Measurements from ENCODE around the gene LYST. TPM values are rescaled to one million over a fixed set of nuclear protein-coding genes. Genes with fewer than 3 reads are reported as not detected.
A peak's percentile ranks its signal among the peaks of the same experiment; 100 is the strongest.
"Not testable (repeated sequence)": the region's sequence is repeated elsewhere in the genome, so short reads cannot be mapped to it uniquely, and the experiment has no call there.

The LYST gene
- total RNA-seq, 1 donor from 2014 or later, result 19.2 TPM

DNA sequence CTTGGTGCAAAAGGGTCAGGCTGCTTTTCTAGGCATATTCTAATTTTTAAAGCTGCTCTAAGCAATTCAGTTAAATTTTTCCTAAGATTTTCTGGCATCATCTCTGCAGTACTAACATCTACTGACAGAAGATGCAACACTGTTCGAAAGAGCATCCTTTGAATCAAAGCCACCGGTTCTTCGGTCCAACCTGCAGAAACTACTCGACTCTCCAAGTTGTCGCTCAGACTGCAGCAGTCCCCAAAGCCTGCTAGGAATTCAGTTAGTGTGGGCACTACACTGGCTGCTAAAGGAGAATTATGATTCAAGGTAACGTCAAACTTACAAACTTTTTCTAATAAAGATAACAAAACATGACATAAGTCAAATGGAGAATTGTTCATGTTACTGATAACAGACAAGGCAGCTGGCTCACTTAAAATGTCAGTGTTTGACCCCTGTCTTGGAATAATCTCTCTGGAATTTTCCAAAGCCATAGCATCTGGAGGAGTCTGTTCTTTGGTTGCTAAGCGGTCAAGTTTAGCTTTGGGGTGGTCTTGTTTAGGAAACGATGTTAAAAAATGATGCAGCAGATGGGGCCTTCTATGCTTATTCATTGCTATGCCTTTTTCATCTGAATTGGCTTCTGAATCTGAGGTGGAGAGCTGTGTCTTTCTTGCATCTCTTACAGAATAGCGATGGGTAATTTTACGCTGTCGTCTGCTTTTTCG lies 56.9 kb downstream of the LYST start:
- no peak for ATAC-seq

DNA sequence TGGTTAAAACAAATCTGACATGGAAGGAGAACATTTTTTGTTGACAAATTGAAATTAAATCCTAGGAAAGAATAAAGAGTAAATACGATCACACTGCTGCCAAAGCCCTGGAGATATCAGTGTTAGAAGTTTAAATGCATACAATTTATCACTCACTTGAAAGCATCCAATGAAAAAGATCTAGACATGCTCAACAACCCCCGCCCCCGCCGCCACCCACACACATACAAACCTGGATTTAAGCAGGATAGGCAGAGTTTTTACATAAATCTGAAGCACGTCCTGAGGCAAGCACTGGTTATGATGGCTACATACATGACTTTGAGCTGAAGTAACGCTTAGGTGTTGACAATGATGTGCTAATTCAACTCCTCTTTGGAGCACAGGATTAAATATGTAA lies 58.5 kb downstream of the LYST start:
- ATAC-seq, result no peak

DNA sequence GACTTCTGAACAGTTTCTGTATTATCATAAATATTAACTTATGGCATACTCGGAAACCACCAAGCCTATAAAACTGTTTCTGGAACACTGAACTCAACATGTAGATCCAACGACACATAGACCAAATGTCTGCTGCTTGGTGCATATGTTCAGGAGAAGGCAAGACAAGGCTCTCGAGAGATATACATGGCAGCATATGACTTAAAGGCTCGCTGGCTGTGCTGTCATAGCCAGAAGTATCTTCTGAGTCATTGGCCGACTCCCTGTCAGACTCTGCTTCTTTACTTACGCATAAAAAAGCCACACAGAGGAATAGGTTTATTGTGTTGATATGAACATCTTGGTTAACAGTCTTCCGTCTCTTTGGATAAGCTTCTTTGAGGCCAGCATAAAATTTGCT lies 60.6 kb downstream of the LYST start:
- no peak for ATAC-seq

DNA sequence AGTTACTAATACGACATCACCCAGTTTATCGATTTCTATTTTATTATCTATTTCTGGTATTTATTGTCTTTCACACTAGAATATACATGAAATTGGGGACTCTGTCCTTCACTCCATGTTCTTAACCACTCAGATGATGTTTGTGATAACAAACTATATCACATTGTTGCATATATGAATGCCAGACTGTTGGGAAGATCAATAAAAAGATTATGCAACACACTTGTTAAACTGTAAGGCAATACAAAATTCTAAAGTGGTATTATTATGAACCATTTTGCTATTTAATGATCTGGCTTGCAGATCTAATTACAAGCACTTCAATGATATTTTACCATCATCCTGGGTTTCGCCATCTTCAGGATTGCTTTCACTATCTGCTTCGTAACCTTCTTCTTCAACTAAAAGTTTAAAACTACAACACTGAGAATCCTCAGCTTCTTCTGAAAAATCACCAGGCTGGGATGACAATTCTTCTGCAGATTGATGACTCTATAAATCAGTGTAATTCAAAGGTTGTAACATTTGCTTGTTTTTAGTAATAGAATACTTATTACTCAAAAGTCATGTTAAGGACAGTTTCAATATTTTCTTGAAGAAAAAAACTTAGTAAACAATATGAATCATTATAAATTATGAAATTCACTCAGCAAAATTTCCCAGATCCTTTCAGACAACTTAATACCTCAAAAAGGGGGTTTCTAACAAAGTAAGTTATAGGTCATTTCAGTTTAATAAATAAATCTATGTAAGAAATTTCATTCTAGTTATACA lies 63.9 kb downstream of the LYST start:
- ATAC-seq, result no peak

DNA sequence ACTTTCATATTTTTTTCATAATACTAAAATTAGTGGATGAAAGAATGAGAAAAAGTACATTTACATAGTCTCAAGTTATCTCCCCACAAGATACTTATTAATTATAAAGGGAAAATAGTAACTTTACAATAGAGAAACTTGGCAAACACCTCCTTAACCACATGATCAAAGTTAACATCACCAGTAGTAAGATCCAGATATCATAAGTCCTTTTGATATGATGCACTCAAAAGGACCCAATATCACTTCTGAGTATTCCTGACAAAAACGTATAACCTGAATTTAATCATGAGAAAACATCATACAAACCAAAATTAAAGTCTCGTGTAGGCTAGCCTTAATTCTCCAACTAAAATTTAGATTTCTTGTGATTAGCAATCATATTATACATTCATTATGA lies 67.4 kb downstream of the LYST start:
- ATAC-seq, result no peak

DNA sequence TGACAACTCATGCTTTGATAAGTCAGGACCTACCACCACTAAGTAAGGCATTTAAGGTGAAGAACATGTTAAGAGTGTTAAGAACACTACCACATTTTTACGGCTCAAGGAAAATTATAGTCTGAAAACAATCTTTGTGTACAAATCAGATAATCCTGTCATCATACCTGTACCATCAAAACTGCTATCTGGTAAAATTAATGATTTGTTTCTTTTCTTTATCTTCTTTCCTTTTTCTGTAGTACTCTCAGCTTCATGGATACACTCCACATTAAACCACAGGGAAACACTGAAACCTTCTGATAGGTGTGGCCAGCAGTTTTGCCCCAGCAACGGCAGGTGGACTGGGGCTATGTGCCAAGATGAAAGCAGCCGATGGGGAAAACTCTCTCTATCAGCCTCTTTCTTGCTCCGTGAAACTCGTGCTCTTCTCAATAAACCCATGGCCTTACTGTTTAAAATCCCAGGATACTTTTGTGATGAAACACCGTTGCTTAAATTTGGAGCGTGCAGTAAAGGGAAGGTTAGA lies 75.1 kb downstream of the LYST start:
- no peak for ATAC-seq

DNA sequence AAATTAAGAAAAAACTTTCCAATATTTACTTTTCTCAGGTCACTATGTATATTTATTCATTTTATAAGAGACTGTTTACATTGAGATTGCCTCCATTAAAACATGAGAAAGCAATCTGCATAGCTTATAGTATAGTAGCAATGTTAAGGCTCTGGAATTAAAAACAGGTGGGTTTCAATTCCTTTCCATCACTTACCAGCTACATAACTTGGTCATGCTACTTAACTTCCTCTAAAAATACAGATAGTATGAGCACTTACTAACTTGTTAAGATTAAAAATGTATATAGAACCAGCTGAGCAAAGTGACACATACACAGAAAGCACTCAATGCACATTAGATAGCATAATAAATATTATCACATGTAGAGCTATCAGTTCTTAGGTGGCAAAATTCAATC lies 76.6 kb downstream of the LYST start:
- ATAC-seq, result no peak

DNA sequence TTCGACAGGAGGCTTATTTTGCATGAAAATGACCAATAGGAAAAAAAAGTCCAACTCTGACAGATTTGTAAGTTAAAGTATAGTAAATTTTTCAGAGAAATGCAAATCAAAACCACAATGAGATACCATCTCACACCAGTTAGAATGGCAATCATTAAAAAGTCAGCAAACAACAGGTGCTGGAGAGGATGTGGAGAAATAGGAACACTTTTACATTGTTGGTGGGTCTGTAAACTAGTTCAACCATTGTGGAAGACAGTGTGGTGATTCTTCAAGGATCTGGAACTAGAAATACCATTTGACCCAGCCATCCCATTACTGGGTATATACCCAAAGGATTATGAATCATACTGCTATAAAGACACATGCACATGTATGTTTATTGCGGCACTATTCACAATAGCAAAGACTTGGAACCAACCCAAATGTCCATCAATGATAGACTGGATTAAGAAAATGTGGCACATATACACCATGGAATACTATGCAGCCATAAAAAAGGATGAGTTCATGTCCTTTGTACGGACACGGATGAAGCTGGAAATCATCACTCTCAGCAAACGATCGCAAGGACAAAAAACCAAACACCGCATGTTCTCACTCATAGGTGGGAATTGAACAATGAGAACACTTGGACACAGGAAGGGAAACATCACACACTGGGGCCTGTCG lies 80.3 kb downstream of the LYST start:
- not testable (repeated sequence) for ATAC-seq

DNA sequence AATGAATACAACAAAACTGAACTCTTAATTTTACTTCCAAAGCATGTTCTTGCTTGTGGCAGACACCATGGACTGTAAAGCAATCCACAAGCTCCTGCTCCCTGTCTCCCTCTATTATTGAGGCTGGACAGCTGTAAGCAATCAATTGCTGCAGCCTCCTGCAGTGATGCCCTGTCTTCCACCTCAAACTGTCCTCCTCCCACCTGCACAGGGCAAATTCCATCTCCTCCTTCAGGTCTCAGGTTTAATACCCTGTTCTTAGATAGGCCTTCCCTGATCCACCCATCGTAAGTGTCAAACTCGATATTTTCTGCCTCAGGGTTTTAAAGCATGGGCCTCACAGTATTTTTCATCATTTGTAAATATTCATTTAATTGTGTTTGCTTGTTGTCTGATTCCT lies 81.8 kb downstream of the LYST start:
- no peak for ATAC-seq

DNA sequence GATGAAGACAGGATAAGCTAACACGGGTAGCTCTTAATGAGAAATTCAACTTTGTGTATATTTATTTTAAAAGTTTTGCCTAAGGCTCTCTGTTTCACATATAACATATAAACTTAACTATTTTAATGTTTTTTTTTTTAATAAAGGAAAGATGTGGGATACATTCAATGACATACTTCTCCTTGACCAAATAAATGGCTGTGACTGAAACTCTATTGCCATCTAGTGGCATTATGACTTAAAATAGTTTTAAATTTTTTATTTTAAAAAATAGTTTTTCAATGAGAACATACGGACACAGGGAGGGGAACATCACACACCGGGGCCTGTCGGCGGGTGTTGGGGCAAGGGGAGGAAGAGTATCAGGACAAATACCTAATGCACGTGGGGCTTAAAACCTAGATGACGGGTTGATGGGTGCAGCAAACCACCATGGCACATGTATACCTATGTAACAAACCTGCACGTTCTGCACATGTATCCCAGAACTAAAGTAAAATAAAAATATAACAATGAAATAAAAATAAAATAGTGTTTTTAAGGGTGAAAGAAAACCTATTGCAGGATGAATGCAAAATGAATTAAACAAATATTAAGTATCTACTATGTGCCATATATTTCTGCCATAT lies 83.4 kb downstream of the LYST start:
- ATAC-seq, result no peak

DNA sequence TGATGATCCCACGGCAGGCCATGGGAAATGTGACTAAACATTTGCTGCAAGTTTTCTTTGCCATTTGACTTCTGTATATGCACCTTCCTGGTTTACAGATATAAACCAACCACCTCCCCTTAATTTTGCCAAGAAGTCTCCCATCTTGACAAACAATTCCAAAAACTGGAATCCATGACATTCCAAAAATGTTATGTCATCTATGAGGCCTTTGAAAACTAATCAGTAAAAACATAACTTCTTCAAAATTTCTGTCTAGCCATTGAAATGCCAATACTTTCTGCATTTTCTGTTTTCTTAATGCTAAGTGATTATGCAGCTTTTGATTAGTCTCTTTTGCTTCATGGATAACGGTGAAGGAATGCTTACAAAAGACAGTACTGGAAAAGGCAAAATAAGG lies 84.1 kb downstream of the LYST start:
- ATAC-seq, result no peak

DNA sequence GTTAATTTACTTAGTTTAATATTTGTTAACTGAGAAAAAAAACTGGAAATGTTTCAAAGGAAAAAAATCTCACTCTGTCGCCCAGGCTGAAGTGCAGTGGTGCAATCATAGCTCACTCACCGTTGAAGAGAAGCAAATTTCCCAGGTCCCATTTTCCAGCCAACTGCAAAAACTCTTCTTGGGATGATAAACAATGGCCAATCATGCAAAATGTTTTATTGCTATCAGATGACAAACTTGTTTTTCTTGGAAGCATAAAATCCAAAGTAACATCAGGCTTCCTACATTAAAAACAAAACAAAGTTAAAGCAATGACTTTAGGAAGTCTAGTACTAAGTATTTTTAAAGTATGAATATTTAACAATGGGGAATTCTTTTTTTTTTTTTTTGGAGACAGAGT lies 84.9 kb downstream of the LYST start:
- no peak for ATAC-seq

DNA sequence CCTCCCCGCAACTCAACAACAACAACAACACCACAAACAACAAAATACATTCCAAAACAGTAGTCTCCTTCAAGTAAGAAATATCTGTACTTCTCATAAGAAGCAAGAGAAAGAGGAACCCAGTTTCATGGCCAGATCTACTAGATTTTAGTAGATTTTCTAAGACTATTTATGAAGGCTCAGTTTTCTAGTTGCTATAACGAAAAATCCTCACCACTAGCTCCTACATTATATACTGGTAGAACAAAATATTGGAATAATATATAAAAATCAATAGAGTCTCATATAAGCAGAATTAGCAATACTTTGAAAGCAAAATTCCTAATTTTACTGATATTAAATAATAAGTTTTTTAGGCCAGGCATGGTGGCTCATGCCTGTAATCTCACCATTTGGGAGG lies 86.9 kb downstream of the LYST start:
- ATAC-seq, result no peak

DNA sequence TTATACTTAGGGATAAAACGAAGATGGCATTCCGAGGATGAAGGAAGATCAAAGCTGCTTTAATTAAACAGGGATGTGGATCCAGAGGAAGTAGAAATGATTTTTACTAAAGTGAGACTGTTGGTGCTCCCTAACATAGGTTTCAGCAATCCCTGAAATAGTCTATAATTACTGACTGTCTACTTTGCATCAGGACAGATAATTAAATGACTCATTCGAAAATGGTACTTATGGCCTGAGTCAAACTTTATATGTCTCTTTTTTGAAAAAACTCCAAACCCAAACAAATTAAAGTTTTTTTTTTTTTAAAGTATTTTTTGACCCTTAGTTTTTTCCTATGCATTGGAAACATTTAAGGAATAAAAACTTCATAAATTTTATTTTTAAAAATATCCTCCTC lies 90.3 kb downstream of the LYST start:
- ATAC-seq, result no peak

DNA sequence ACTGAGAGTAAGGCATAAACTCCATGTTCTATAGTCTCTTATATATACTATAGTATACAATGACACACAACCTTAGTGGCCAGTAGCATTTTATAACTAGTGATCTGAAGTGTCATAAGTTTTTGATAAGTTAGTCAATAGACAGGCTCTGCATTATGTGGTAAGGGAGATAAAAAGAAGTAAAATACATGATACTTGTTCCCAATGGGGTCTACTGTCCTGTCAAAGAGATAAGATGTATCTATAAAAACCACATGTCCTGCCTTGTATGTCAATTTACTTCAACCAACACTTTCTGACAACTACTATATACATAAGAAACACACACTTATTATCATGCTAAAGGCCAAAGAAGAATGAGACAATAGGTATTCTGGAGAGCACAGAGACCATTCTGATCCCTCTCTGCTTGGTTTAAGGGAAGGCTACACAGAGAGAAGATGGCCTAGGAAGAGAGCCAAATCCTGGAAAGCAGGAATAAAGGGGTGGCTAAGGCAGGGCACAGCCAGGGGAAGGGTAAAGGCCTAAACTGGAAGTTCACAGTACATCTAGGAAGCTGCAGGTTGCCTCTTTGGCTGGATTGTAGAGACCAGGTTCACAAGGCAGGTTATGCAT lies 91.4 kb downstream of the LYST start:
- ATAC-seq, result no peak

DNA sequence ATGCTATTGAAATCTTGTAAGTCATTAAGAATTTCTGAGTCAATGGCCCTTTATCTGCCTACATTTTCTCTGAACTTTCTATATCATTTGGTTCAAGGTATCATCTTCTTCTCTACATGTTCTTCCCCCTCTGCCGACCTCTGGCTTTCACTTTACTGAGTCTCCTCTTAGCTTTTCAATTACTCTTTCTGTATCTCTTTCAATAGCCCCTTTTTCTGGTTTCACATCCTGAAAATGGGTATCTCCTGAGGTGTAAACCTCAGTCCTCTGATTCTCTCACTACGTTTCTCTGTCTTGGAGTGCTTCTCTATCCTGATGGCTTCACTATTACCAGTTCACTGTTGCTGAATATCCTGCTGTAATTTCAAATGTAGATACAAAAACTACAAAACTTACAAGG lies 98.9 kb downstream of the LYST start:
- ATAC-seq, result no peak

DNA sequence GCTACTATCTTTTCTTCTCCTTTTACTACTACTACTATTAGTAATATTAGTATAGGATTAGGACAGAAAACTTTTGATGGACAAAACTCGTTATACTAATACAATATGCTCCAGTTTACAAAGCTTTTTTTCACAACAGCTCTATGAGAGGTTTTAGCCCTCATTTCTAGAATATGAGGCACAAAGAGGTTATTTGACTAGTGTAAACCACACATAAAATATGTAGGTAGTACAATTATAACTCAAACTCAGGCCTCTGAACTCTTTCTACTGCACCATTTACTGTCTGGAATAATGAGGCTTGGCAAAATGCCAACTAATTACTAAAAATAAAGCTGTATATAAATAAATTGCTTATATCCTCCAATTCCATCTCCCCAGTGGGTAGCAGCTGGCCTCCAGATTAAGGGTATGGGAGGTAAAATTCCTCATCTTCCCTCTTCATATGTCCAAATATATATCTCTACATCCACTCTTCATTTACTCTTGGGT lies 99.9 kb downstream of the LYST start:
- no peak for ATAC-seq

DNA sequence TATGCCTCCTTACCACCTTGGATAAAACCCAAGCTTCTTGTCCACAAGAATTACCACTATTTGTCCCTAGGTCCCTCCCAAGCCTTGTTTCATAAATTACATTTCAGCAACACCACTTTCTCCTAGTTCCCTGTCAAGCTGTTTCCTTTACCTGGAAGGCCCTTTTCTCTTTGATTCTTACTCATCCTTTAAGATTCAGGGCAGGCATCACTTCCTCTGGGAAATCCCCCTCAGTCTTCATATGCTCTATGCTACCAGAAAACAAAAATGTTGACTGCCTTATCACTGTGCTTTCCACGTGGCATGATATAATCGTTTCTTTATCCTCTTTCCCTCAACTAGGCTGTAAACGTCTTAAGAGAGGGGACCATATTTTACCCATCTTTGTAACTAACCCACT lies 102.7 kb downstream of the LYST start:
- no peak for ATAC-seq

DNA sequence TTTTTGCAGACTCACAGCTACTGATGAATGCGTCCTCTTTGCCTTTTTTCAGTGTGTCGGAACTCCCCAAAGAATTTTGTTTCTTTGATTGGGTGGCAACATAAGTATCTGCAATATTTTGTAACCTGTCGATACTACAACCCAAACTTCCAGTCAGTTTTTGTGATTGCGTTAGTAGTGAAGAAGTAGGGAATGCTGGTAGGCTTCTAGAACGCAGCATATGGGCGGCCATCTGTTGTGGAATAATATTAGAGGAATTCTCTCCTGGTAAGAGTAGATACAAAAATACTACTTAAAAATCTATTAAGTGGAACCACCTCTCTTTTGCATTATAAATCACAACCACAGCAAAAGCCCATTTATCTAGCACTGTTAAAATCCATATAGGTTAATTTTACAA lies 107.4 kb downstream of the LYST start:
- ATAC-seq, result no peak

DNA sequence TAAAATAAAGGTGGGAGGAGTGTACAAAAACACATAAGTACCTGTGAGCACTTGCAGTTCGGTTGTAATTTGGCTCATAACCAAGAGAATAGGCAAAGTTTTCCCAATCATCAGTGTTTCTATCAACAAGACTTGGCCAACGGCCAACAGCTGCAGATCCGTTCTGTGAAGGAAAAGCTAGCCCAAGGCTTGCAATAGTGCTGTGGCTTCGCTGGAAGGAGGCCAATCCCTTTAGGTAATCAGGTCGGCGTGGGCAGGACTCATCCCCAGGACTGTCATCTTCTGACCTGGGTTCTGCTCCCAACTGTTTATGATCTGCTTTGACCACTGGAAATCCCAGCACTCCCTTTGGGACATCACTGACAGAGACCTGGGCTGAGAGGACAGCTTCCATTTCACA lies 107.8 kb downstream of the LYST start:
- ATAC-seq, result no peak

DNA sequence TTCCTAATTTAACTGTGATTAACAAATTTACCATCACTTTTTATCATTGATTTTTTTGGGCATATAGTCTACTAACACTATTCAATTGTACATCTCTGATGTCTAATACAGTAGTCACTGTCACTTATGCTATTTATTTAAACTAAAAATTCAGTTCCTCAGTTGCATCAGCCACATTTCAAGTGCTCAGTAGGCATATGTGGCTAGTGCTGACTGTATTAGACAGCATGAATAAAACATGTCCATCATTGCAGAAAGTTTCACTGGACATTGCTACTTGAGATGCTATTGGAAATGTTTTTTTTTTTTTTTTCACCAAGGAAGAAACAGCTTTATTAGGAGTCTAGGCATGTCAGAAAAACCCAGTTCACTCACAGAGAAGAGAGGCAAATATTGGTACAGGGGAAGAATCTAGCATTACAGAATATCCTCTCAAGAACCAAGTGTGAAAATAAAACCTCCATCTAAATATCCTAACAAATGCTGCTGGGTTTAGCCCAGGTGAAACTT lies 109.1 kb downstream of the LYST start:
- ATAC-seq, result no peak

DNA sequence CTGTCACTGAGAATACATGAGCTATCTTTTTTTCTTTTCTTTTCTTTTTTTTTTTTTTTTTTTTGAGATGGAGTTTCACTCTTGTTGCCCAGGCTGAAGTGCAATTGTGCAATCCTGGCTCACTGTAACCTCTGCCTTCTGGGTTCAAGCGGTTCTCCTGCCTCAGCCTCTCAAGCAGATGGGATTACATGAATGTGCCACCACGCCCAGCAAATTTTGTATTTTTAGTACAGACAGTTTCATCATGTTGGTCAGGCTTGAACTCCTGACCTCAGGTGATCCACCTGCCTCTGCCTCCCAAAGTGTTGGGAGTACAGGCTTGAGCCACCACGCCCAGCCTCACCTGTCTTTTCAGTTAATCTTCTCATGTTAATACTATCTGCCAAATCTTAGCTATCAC lies 112.5 kb downstream of the LYST start:
- ATAC-seq, result peak; percentile 56
